GM13977 (cell line): ENCODE measurements around the gene SPPL2A.

Experiments used
- DNase-seq: peaks from one replicate; pipeline ENCODE4 v3.0.0; 2012; ENCODE audit warnings: low spot score
- in situ Hi-C: fragments of 300-500 bp; cut with MboI; formaldehyde crosslinking; loops from one replicate; pipeline ENCODE4 v1.12.0; 2022; ENCODE audit warnings: low sequenced_read_pairs, low pct_unique_long_range_greater_than_20kb, mixed read lengths, inconsistent platforms; ENCODE audit not compliant: unreplicated experiment
- TF ChIP-seq, protein P1 (sequence below): IDR thresholded peaks from 2 replicates; pipeline ENCODE4 v1.5.1; 2012; ENCODE audit warnings: mild to moderate bottlenecking, control low read depth; ENCODE audit not compliant: insufficient read depth; ENCODE audit errors: extremely low read depth, missing control alignments

The SPPL2A gene

DNA sequence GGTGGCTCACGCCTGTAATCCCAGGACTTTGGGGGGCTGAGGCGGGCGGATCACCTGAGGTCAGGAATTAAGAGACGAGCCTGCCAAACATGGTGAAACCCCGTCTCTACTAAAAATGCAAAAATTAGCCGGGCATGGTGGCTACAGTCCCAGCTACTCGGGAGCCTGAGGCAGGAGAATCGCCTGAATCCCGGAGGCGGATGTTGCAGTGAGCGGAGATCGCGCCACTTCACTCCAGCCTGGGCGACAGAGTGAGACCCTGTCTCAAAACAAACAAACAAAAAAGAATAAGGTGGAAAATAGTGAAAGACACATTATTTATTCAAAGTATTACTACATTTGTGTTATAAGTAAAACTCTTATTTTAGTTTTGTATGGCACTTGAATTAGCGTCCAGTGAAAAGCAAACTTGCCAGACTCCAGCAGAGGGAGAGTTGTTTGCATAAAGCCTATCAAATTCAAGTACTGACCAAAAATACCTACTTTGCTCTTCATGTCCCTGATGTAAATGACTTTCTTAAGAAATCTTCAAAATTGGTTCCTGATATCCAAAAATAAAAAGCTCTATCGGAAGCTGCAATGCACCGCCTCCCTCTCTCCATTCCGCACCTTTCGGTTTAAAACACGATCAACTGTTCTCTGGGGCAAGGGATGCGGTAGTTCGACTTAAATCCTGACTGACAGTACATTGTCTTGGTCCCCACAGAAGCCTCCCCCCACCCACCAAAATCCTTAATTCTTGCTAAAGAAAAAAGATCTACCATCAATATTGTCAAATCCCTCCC is 80.1 kb downstream of the SPPL2A start:
- DNase-seq, result no peak
- in situ Hi-C loops, result no loop called here
- TF ChIP-seq, protein P1, sequence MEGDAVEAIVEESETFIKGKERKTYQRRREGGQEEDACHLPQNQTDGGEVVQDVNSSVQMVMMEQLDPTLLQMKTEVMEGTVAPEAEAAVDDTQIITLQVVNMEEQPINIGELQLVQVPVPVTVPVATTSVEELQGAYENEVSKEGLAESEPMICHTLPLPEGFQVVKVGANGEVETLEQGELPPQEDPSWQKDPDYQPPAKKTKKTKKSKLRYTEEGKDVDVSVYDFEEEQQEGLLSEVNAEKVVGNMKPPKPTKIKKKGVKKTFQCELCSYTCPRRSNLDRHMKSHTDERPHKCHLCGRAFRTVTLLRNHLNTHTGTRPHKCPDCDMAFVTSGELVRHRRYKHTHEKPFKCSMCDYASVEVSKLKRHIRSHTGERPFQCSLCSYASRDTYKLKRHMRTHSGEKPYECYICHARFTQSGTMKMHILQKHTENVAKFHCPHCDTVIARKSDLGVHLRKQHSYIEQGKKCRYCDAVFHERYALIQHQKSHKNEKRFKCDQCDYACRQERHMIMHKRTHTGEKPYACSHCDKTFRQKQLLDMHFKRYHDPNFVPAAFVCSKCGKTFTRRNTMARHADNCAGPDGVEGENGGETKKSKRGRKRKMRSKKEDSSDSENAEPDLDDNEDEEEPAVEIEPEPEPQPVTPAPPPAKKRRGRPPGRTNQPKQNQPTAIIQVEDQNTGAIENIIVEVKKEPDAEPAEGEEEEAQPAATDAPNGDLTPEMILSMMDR, result no peak

GRCh38 chr15:50681467-50681866 is 84.0 kb downstream of the SPPL2A start:
- no peak for DNase-seq
- in situ Hi-C loops, result no loop called here
- TF ChIP-seq, protein P1, result no peak

DNA sequence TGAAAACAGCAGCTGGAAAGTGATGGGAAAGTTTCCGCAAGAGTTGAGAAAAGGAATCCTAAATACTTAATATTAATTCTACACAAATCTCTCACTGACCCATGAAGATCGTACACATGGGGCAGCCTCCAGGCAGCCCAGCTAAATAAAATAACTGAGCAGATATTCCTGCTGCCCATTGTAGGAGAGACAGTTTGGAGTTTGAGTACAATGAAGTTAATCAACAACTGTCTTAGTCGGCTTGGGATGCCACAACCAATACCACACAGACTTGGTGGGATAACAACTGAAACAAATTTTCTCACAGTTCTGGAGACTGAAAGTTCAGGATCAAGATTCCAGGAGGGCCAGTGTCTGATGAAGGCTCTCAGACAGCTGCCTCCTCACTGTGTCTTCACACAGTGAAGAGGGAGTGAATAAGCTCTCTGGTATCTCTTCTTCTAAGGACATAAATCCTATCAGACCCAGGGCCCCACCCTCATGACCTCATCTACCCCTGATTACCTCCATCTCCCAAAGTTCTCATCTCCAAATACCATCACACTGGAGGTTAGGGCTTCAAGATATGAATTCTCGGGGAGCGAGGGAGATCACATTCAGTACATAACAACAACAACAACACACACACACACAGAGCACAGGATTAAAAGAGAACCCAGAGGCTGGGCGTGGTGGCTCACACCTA is 88.6 kb downstream of the SPPL2A start:
- in situ Hi-C loops, result no loop called here
- no peak for DNase-seq
- TF ChIP-seq, protein P1, result no peak

GRCh38 chr15:50675535-50676144 is 89.9 kb downstream of the SPPL2A start:
- TF ChIP-seq, protein P1, result peak; percentile 51
- in situ Hi-C loops, result no loop called here
- no peak for DNase-seq

- TF ChIP-seq, protein P1, result no peak
- DNase-seq, result no peak
- in situ Hi-C loops, result no loop called here
These were observed 95.4 kb downstream of the SPPL2A start for GRCh38 chr15:50670115-50670514.

DNA sequence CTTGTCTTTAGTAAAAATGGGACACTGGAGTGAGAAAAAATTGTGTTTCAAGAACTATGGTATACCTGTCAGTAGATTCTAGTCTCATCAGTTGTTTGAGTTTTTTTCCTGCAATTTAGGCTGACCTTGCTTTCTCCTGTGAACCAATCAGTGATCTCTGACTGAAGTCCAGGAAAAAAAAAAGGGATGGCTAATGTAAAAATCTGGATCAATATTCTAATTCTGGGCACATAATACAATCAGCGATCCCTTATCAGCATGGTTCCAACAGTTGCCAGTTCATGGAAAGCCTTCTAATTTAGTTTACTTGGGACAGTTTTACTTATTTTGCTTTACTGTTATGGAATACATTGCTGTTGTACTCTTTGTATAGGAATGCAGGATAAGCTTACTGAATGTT is 95.9 kb downstream of the SPPL2A start:
- TF ChIP-seq, protein P1, result no peak
- in situ Hi-C loops, result loop anchor here (10.0 kb wide), 1 partner anchor 205 kb away; no protein-coding TSS in a partner anchor

More for the DNA sequence above, 95.9 kb downstream of the SPPL2A start:
- DNase-seq, result no peak
